PFSK-1 (cell line): ENCODE measurements around the gene IL36RN.

Experiments used
- FOXP2 ChIP-seq: optimal IDR thresholded peaks from 2 replicates; pipeline ENCODE3; 2011; ENCODE audit warnings: borderline replicate concordance, control low read depth, inconsistent platforms; ENCODE audit not compliant: insufficient read depth; ENCODE audit errors: extremely low read length, extremely low read depth
- POLR2AphosphoS5 ChIP-seq: IDR thresholded peaks from 2 replicates; pipeline ENCODE4 v1.6.1; 2012; ENCODE audit warnings: low read depth, mild to moderate bottlenecking, control low read depth, low read length, moderate library complexity
- REST ChIP-seq, 2 experiments: IDR thresholded peaks; 2 replicates each; pipeline versions ENCODE4 v1.6.1 to v1.8.0; 2011 to 2012; ENCODE audit warnings: low read depth in 2 of 2, low read length in 2 of 2, control low read depth in 1 of 2, inconsistent platforms in 1 of 2, mild to moderate bottlenecking in 1 of 2, moderate library complexity in 1 of 2; ENCODE audit not compliant: insufficient read depth in 1 of 2
- SIN3A ChIP-seq: IDR thresholded peaks from 2 replicates; pipeline ENCODE4 v1.6.1; 2012; ENCODE audit warnings: mild to moderate bottlenecking, low read length, moderate library complexity, borderline replicate concordance; ENCODE audit not compliant: insufficient read depth
- TAF1 ChIP-seq: IDR thresholded peaks from 2 replicates; pipeline ENCODE4 v1.6.1; 2012; ENCODE audit warnings: low read length, control low read depth, borderline replicate concordance; ENCODE audit not compliant: insufficient read depth

IL36RN gene

GRCh38 chr2:113073325-113073834 lies 14.4 kb downstream of the IL36RN start:
- no peak for TF ChIP-seq TAF1
- no peak for TF ChIP-seq SIN3A
- no peak for TF ChIP-seq POLR2AphosphoS5
- no peak for TF ChIP-seq FOXP2
- no peak for TF ChIP-seq REST (IDR thresholded peaks at IDR 0.05; ENCODE audit: insufficient read depth in 1 of 2, low read depth in 2 of 2, low read length in 2 of 2)

GRCh38 chr2:113075030-113075429 lies 16.0 kb downstream of the IL36RN start:
- TF ChIP-seq SIN3A (no peak), REST (IDR thresholded peaks at IDR 0.05; ENCODE audit: insufficient read depth in 1 of 2, low read depth in 2 of 2, low read length in 2 of 2) (no peak), POLR2AphosphoS5 (no peak)

GRCh38 chr2:113075600-113075999 lies 16.6 kb downstream of the IL36RN start:
- TF ChIP-seq FOXP2 (no peak), TAF1 (no peak), SIN3A (no peak), REST (IDR thresholded peaks at IDR 0.05; ENCODE audit: insufficient read depth in 1 of 2, low read depth in 2 of 2, low read length in 2 of 2) (no peak), POLR2AphosphoS5 (no peak)

GRCh38 chr2:113076954-113077669 lies 18.1 kb downstream of the IL36RN start:
- TF ChIP-seq SIN3A, result no peak
- no peak for TF ChIP-seq TAF1
- TF ChIP-seq FOXP2, result no peak
- TF ChIP-seq POLR2AphosphoS5, result no peak
- no peak for TF ChIP-seq REST (IDR thresholded peaks at IDR 0.05; ENCODE audit: insufficient read depth in 1 of 2, low read depth in 2 of 2, low read length in 2 of 2)

- TF ChIP-seq REST (IDR thresholded peaks at IDR 0.05; ENCODE audit: insufficient read depth in 1 of 2, low read depth in 2 of 2, low read length in 2 of 2) (no peak), POLR2AphosphoS5 (no peak), FOXP2 (no peak), TAF1 (no peak), SIN3A (no peak)
Measured at GRCh38 chr2:113077921-113078320, 18.9 kb downstream of the IL36RN start.
